Endothelial cell of umbilical vein (primary cell): ENCODE data around the gene SLC27A4. TPM values are rescaled to one million over a fixed set of nuclear protein-coding genes. Genes with fewer than 3 reads are reported as not detected.

Experiments used
- BruUV-seq: library from RNA; stranded (reverse); fragments of 400-500 nt; replicated peaks from 2 replicates; lab custom pipeline; 2021; lab: Mats Ljungman, UMichigan
- CTCF ChIA-PET: fragments of 300-600, 350-600 bp; sonication (Branson Sonifier 250); formaldehyde crosslinking; loops from one replicate; lab custom pipeline; 2021; ENCODE audit warnings: antibody characterized with exemption, inconsistent platforms; lab: Charles Lee
- POLR2A ChIA-PET: fragments of 300-600, 350-600 bp; sonication (Branson Sonifier 250); formaldehyde crosslinking; loops from one replicate; lab custom pipeline; 2021; ENCODE audit warnings: antibody characterized with exemption, inconsistent platforms; lab: Charles Lee
- DNase-seq: peaks from one replicate; pipeline ENCODE4 v3.0.0-alpha.2; 2011; ENCODE audit warnings: low read depth, low spot score
- FAIRE-seq: peaks from 2 replicates; lab custom pipeline; 2011; peaks lifted over from hg19 to GRCh38; lab: Jason Lieb, UNC
- H2AFZ ChIP-seq: 2 replicates; pipeline ENCODE4 v1.6.0; 2012; ENCODE audit warnings: low read depth, low read length, control low read depth, inconsistent platforms
- H3K27ac ChIP-seq: 2 replicates; pipeline ENCODE4 v1.5.1; 2011; ENCODE audit warnings: low read depth, mild to moderate bottlenecking, control low read depth, low read length, moderate library complexity; ENCODE audit not compliant: insufficient read depth
- H3K27me3 ChIP-seq, 2 experiments: 2 replicates each; pipeline versions ENCODE4 v1.6.0 to v1.6.1; 2011; ENCODE audit warnings: low read length in 2 of 2, mixed read lengths in 1 of 2; ENCODE audit not compliant: control insufficient read depth in 2 of 2, insufficient read depth in 2 of 2
- H3K36me3 ChIP-seq, 2 experiments: 2 replicates in 1 of 2; 3 replicates in 1 of 2; pipeline ENCODE4 v1.5.1; 2011; ENCODE audit warnings: low read length in 2 of 2, mild to moderate bottlenecking in 1 of 2, moderate library complexity in 1 of 2; ENCODE audit not compliant: control insufficient read depth in 2 of 2, insufficient read depth in 2 of 2; ENCODE audit errors: extremely low read depth in 1 of 2
- H3K4me1 ChIP-seq: 3 replicates; pipeline ENCODE4 v1.5.1; 2011; ENCODE audit warnings: mild to moderate bottlenecking, low read length; ENCODE audit not compliant: control insufficient read depth, insufficient read depth; ENCODE audit errors: extremely low read depth
- H3K4me2 ChIP-seq: 2 replicates; pipeline ENCODE4 v1.6.1; 2011; ENCODE audit warnings: low read length, control low read depth, mixed read lengths; ENCODE audit not compliant: insufficient read depth
- H3K4me3 ChIP-seq, 3 experiments: fragments of 200-600 bp in 1 of 3; sonication (generic), shearing (Covaris generic) in 1 of 3; replicated peaks in 1 of 3; 2 replicates each; pipeline ENCODE4 v1.5.1; 2011 to 2016; ENCODE audit warnings: control low read depth in 3 of 3, low read length in 3 of 3, mild to moderate bottlenecking in 2 of 3, inconsistent platforms in 1 of 3, low read depth in 1 of 3, moderate library complexity in 1 of 3; ENCODE audit not compliant: insufficient read depth in 1 of 3
- H3K79me2 ChIP-seq: 2 replicates; pipeline ENCODE4 v1.6.0; 2012; ENCODE audit warnings: low read length, inconsistent platforms; ENCODE audit not compliant: control insufficient read depth, insufficient read depth
- H3K9ac ChIP-seq: replicated peaks from 2 replicates; pipeline ENCODE3; 2011; ENCODE audit warnings: low read length, control low read depth; ENCODE audit not compliant: insufficient read depth; ENCODE audit errors: extremely low read depth
- H3K9me1 ChIP-seq: replicated peaks from 3 replicates; pipeline ENCODE4 v1.6.0; 2011; ENCODE audit warnings: mild to moderate bottlenecking, low read length; ENCODE audit not compliant: control insufficient read depth, insufficient read depth; ENCODE audit errors: extremely low read depth
- H3K9me3 ChIP-seq: replicated peaks from 2 replicates; pipeline ENCODE4 v1.5.1; 2012; ENCODE audit warnings: low read length, inconsistent platforms; ENCODE audit not compliant: control insufficient read depth, insufficient read depth
- H4K20me1 ChIP-seq: replicated peaks from 2 replicates; pipeline ENCODE3; 2011; ENCODE audit warnings: mild to moderate bottlenecking, low read length; ENCODE audit not compliant: control insufficient read depth, insufficient read depth; ENCODE audit errors: extremely low read depth
- CTCF ChIP-seq, 2 donors: IDR thresholded peaks; 1 replicate in 1 of 2; 2 replicates in 1 of 2; pipeline ENCODE4 v1.5.1; 2011; ENCODE audit warnings: low read length in 2 of 2, mild to moderate bottlenecking in 2 of 2, moderate library complexity in 2 of 2, control low read depth in 1 of 2, inconsistent platforms in 1 of 2, low read depth in 1 of 2; ENCODE audit not compliant: insufficient read depth in 1 of 2; ENCODE audit errors: extremely low read depth in 1 of 2
- EZH2 ChIP-seq: IDR thresholded peaks from 2 replicates; pipeline ENCODE4 v1.6.1; 2012; ENCODE audit warnings: borderline replicate concordance, low read depth, mild to moderate bottlenecking, moderate library complexity, low read length, inconsistent platforms; ENCODE audit not compliant: severe bottlenecking
- FOS ChIP-seq: IDR thresholded peaks from 2 replicates; pipeline ENCODE4 v1.6.1; 2011; ENCODE audit warnings: mild to moderate bottlenecking, low read length, moderate library complexity, borderline replicate concordance; ENCODE audit not compliant: insufficient read depth
- GATA2 ChIP-seq: IDR thresholded peaks from 2 replicates; pipeline ENCODE4 v1.7.0; 2011; ENCODE audit warnings: low read depth, mild to moderate bottlenecking, moderate library complexity, mixed read lengths, low read length; ENCODE audit not compliant: insufficient read length, insufficient read depth
- JUN ChIP-seq: IDR thresholded peaks from 2 replicates; pipeline ENCODE4 v1.6.1; 2011; ENCODE audit warnings: borderline replicate concordance, low read depth; ENCODE audit not compliant: insufficient read length, insufficient read depth
- MAX ChIP-seq: IDR thresholded peaks from 2 replicates; pipeline ENCODE4 v1.6.1; 2011; ENCODE audit not compliant: insufficient read depth, insufficient read length
- MYC ChIP-seq: IDR thresholded peaks from one replicate; pipeline ENCODE4 v1.6.1; 2011; ENCODE audit warnings: mild to moderate bottlenecking, low read depth, low read length
- POLR2A ChIP-seq: IDR thresholded peaks from 2 replicates; pipeline ENCODE4 v1.6.1; 2012; ENCODE audit warnings: low read depth, mild to moderate bottlenecking, control low read depth, low read length
- POLR2AphosphoS5 ChIP-seq: IDR thresholded peaks from 2 replicates; pipeline ENCODE4 v1.6.1; 2012; ENCODE audit warnings: low read depth, mild to moderate bottlenecking, control low read depth, low read length, moderate library complexity; ENCODE audit not compliant: insufficient read depth
- dilution Hi-C: fragments of 300-500 bp; cut with MboI; formaldehyde crosslinking; loops from one replicate; pipeline ENCODE4 v1.15.0; 2019; ENCODE audit warnings: low sequenced_read_pairs; ENCODE audit not compliant: extremely low pct_ligation_motif_present
- intact Hi-C: fragments of 100-400 bp; cut with micrococcal nuclease; formaldehyde crosslinking; loops from one replicate; pipeline ENCODE4 v1.10.0; 2022
- polyA plus RNA-seq, 4 experiments: library from polyadenylated mRNA; depleted of rRNA in 3 of 4; stranded (reverse) in 3 of 4; unstranded in 1 of 4; fragments of >200 nt; gene quantifications; 2 replicates each; pipeline versions ENCODE4 v1.2.1 to v1.2.3, GENCODE V29; 2011 to 2012; ENCODE audit warnings: missing spikeins in 1 of 4
- total RNA-seq: library from RNA; stranded (reverse); gene quantifications from 2 replicates; pipeline ENCODE4 v1.2.3, GENCODE V29; 2021

The SLC27A4 gene
- total and polyA plus RNA-seq, 2 donors (not counting 3 experiments of a cell fraction or from before 2014, with no cell fraction given) = 29.9 to 35.0 TPM

GRCh38 chr9:128390813-128391711, 50.7 kb downstream of the SLC27A4 start:
- POLR2A ChIA-PET = no interaction called here
- dilution Hi-C loops (no loop called here), intact Hi-C loops (no loop called here)
- TF ChIP-seq FOS (no peak), MYC (no peak), CTCF (IDR thresholded peaks at IDR 0.05; ENCODE audit: extremely low read depth in 1 of 2, insufficient read depth in 1 of 2, low read depth in 1 of 2, low read length in 2 of 2) (no peak), MAX (no peak), POLR2A (no peak), GATA2 (no peak), POLR2AphosphoS5 (no peak), JUN (no peak), EZH2 (no peak)
- Histone ChIP-seq H3K4me3 (no peak overlapping the region), H3K9me3 (no peaks in the 10 kb centered on the region), H3K27ac (no peak overlapping the region), H3K9ac (no peak overlapping the region), H3K36me3 (peaks cover 4 to 23% of the 10 kb centered on the region in 2 experiments), H2AFZ (no peak overlapping the region), H3K27me3 (no peaks in the 10 kb centered on the region), H3K9me1 (no peaks in the 10 kb centered on the region), H3K79me2 (no peaks in the 10 kb centered on the region), H4K20me1 (no peaks in the 10 kb centered on the region), H3K4me1 (no peaks in the 10 kb centered on the region), H3K4me2 (no peak overlapping the region)
- FAIRE-seq (no peak), DNase-seq (no peak)
- CTCF ChIA-PET = interaction anchor here (2.7 kb wide), 1 partner anchor 20 kb away, joined by 12 read pairs; no protein-coding TSS in a partner anchor
- no TSS peak for BruUV-seq
